Activated naive CD4-positive, alpha-beta T cell treated with anti-CD3 and anti-CD28 coated beads, Interleukin-2, amount 50 U/mL, for 72 hours (primary cell): ENCODE measurements around the gene NRBP1. TPM values are rescaled to one million over a fixed set of nuclear protein-coding genes. Genes with fewer than 3 reads are reported as not detected.
A peak's percentile ranks its signal among the peaks of the same experiment; 100 is the strongest.

Experiments
- ATAC-seq, 2 donors: fragments of 150-1000 bp; cut with Tn5 transposase; 2 replicates each; pipeline ENCODE4 v1.10.0; 2021; ENCODE audit warnings: mild to moderate bottlenecking in 2 of 2, moderate library complexity in 2 of 2
- DNase-seq, 2 donors: peaks; one replicate each; pipeline ENCODE4 v3.0.0; 2021 to 2022; ENCODE audit warnings: low spot score in 2 of 2
- H3K27ac Mint-ChIP-seq, 2 donors: one replicate each; pipeline ENCODE4 v1.8.0; 2022; ENCODE audit warnings: mild to moderate bottlenecking in 2 of 2, mixed read lengths in 2 of 2
- H3K36me3 Mint-ChIP-seq, 2 donors: one replicate each; pipeline ENCODE4 v1.8.0; 2022; ENCODE audit warnings: mixed read lengths in 2 of 2
- H3K9me3 Mint-ChIP-seq, 2 donors: one replicate each; pipeline ENCODE4 v1.8.0; 2022; ENCODE audit warnings: mixed read lengths in 2 of 2
- total RNA-seq, 2 donors: library from RNA; stranded (reverse); gene quantifications; one replicate each; pipeline ENCODE4 v1.2.3, GENCODE V29; 2022

Gene NRBP1
- total RNA-seq: 10 to 100 TPM; 76.0 to 80.8 TPM

DNA sequence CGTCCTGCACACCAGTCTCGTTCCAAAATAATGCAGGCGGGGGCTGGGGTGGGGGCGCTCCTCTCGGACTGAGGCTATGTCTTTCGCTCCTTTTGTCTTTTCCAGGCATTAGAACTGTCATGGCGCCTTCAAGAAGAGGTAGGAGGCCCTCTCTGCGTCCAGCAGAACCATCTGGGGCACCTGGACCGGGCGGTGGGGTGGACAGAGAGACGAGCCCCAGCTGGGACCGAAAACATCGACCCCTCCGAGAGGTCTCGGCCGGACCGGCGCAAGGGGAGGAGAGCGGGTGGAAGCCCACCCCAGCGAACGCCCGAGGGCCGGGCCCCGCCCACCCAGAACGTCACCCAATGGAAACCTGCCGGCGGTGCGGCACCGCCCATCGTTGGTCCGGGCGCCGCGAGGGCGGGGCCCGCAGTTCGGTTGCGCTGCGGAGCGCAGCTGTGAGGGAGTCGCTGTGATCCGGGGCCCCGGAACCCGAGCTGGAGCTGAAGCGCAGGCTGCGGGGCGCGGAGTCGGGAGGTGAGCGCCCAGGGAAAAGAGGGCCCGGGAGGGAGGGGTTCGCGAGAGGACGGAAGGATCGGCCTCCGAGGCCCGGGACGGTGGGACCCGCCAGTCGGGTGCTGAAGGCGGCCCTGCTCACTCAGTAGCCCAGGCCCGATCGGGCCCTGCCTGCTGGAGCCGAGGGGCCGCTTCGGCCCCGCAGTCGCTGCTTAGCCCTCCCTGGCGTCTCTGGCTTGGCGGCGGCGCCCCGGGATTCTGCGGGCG lies at the start of gene NRBP1:
TSS of gene NRBP1 (plus strand) at position 419 of the 765 bp plus-strand sequence. CDS start 4,643 bp downstream, outside the sequence.
- DNase-seq (peak; percentile 94), ATAC-seq (peak; percentile 88 to 91)
- peaks cover 22 to 23% of the 10 kb centered on the region in 2 donors for H3K36me3 Mint-ChIP-seq
- peak within 1 kb of the TSS; percentile 94 to 99 for H3K27ac Mint-ChIP-seq
- no peaks in the 10 kb centered on the region for H3K9me3 Mint-ChIP-seq

DNA sequence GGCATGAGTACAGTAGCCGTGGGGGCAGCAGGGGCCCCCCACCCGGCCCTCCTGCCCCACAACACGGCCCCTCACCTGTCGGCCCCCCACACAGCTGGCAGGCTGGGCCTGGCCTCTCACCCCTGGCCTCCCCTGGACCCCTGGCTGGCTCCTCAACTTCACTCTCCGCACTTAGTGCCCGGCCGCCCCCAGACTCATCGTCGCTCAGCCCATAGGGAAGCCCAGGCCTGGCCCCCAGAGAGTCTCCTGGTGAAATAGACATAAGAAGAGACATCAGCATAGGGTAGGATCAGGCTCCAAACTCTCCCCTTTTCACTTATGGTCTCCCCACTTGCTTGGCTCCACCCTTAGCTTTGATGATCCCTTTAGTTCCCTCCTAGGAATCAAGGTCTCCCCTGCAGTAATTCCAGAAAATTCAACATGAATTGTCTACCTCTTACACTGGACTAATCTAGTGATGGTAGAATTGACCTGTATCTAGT lies 49.6 kb upstream of the NRBP1 start:
- peak overlapping the region; percentile 86 to 98 for H3K27ac Mint-ChIP-seq
- DNase-seq (no peak), ATAC-seq (no peak)
- no peaks in the 10 kb centered on the region for H3K9me3 Mint-ChIP-seq
- peaks cover 26 to 29% of the 10 kb centered on the region in 2 donors for H3K36me3 Mint-ChIP-seq

DNA sequence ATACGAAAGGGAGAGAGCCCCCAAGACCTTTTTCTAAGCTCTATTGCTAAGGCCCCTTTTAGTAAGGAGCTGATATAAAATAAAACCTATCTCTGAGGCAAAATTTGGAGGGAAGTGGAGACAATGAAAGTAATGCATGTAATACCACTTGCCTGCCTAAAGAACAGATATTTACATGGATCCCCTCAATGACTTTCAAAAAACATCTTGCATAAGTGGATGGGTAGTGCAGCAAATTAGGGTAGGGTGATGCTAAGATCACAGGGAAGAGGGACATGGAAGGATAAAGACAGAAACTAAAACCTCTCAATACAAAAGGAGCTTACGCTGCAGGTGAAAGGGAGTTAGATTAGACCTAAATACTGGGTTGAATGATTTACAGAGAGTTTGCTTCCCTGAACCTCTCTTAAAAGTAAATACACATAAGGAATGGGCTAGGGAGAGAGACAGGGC lies 49.0 kb upstream of the NRBP1 start:
- DNase-seq (no peak), ATAC-seq (no peak)
- Mint-ChIP-seq H3K36me3 (peaks cover 31 to 33% of the 10 kb centered on the region in 2 donors), H3K9me3 (no peaks in the 10 kb centered on the region), H3K27ac (peak overlapping the region; percentile 86 to 98)

DNA sequence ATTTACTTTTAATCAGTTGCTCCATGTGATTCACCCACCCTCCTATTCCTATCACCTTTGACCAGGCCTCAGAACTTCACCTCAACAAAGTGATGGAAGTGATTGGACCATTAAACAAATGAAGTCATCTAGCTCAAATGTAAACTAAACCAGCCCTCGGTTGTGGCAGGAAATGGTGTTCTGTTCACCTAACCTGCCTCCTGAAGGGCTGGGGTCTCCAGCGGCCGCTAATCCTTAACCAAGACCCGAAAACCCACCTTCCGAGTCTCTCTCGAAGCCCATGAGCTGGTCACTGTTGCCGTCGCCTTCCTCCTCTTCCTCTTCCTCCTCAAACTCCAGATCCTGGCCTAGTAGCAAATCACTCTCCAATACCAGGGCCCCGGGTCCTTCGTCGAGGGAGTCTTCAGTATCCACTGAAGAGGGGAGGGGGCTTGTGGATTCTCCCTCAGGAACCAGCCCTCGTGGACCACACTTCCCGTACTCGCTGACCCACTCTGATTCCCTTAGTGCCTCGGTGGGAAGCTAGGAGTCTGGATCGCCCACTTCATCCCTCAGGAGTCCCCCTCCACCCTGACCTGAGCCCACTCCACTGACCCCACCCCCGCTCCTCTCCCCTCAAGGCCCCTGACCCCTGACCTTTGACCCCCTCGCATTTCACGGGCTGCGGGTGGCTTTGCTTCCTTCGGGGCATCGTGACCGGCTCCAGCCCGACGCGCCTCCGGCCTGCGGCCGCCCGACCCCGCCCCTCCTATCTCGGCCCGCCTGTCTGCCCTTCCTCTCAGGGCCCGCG lies 48.4 kb upstream of the NRBP1 start:
- H3K9me3 Mint-ChIP-seq: no peaks in the 10 kb centered on the region
- DNase-seq (peak in 1 of 2 donors; percentile 22), ATAC-seq (peak; percentile 65 to 66)
- peak overlapping the region; percentile 53 to 98 for H3K27ac Mint-ChIP-seq
- peaks cover 30 to 33% of the 10 kb centered on the region in 2 donors for H3K36me3 Mint-ChIP-seq

DNA sequence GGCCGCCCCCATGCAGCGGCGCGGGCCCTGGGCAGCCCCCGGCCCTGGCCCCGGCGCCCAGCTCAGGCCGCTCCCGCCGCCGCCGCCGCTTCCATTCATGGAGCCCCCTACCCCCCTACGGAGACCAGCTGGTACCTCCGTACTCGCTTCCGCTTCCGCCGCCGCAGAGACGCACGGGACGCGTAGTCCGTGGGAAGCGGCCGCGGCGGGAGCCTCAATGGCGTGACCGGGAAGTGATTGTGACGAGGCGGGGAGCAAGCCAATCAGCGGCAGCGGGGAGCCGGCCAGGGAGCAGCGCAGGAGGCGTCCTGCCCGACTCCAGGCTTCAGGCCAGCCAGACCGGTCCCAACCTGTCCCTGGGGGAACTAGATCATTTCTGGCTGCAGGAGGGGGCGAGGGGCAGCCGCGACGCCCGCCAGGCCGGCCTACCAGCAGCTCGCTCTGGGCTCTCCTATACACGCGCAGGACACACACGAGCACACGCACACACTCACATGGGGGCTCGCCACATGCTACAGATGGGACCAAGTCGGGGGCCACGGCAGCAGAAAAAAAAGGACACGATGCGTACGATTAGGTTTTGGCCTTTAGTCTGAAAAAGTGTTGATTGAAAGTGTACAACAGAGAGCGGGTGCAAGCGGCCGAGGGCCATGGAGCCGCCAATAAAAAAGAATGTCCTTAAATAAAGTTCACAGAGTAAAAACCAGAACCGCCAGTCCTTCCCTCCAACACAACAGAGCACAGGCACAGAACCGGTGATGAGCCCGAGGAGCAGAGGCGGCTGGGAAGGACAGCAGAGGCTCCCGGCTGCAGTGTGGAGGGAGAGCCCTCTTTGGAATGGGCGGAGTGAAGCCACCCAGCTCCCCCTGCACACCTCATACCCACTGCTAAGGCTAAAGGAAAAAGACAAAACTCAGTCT lies 47.5 kb upstream of the NRBP1 start, which contains the start of gene ZNF513:
TSS of gene ZNF513 (minus strand) at position 109 of the 920 bp plus-strand sequence. CDS start 208 bp downstream, outside the sequence.
- Mint-ChIP-seq H3K36me3 (peaks cover 31 to 36% of the 10 kb centered on the region in 2 donors), H3K9me3 (no peaks in the 10 kb centered on the region), H3K27ac (peak within 1 kb of the TSS; percentile 88 to 98)
- peak; percentile 89 to 91 for DNase-seq
- peak; percentile 91 to 95 for ATAC-seq

DNA sequence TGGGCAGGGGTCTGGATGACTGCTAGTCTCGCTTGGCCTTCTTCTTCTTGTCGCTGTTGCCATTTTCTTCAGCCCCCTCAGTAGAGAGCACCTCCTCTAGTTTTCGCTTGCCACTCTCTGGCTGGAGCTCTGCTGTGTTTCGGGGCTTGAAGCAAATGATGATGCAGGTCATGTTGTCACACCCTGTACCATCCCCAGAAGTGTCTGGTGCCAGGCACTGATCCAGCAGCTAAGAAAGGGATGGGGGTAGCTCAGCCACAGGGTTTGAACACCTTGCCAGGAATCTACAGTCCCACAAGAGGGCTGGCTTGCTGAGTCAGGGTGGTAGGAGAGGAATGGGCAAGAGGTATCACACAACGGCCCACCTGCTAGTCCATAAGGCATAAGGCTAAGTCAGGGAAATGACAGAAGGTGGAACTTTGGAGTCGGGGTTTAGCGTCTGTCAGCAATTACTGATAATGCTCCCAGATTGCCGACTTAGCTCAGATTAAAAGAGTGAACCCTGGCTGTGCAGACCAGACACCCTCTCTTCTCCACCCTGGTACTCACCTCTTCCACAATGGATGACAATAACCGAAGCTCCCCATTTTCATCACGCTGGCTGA lies 46.8 kb upstream of the NRBP1 start:
- H3K36me3 Mint-ChIP-seq: peaks cover 31 to 37% of the 10 kb centered on the region in 2 donors
- H3K27ac Mint-ChIP-seq: peak overlapping the region; percentile 88 to 98
- ATAC-seq (no peak), DNase-seq (no peak)
- H3K9me3 Mint-ChIP-seq: no peaks in the 10 kb centered on the region

DNA sequence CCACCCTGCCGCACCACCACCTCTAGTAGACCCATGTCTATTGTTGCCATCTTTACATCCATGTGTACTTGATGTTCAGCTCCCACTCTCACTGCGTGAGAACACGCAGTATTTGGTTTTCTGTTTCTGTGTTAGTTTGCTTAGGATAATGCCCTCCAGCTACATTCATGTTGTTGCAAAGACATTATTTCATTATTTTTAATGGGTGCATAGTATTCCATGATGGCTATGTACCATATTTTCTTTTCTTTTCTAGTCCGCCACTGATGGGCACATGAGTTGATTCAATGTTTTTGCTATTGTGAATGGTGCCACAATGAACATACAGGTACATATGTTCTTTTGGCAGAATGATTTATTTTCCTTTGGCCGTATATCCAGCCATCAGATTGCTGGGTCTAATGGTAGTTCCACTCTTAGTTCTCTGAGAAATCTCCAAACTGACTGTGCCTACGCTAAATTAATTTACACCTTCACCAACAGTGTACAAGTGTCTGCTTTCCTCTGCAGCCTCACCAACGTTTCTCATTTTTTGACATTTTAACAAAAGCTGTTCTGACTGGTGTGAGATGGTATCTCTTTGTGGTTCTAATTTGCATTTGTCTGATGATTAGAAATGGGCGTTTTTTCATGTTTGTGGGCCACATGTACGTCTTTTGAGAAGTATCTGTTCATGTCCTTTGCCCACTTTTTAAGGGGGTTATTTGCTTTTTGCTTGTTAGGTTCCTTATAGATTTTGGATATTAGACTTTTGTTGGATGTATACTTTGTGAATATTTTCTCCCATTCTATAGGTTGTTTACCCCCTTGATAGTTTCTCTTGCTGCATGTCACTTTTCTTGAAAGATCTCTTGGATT lies 37.4 kb upstream of the NRBP1 start:
- H3K9me3 Mint-ChIP-seq: no peaks in the 10 kb centered on the region
- peaks cover 7 to 16% of the 10 kb centered on the region in 2 donors for H3K36me3 Mint-ChIP-seq
- H3K27ac Mint-ChIP-seq: peak overlapping the region; percentile 70 to 90
- no peak for DNase-seq
- peak; percentile 34 to 64 for ATAC-seq

DNA sequence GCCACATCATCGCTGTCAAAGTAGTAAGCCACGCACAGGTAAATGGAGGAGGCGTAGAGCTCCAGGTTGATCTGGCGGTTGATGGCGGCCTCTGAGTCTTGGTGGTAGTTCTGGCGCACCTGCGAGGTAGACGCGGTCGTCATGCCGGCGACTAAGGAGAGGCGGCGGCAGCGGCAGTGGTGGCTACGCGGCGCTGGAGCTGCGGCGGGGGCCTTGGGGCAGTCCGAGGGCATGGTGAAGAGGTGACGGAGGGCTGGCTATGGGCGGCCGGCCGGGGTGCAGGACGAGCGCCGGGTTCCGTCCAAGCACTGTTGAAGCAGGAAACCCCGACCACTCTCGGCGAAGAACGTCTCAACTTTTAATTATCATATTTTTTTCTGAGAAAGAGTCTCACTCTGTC lies 35.2 kb upstream of the NRBP1 start:
- DNase-seq (no peak), ATAC-seq (no peak)
- H3K27ac Mint-ChIP-seq: no peak overlapping the region
- H3K9me3 Mint-ChIP-seq: no peaks in the 10 kb centered on the region
- peaks cover 6 to 21% of the 10 kb centered on the region in 2 donors for H3K36me3 Mint-ChIP-seq

DNA sequence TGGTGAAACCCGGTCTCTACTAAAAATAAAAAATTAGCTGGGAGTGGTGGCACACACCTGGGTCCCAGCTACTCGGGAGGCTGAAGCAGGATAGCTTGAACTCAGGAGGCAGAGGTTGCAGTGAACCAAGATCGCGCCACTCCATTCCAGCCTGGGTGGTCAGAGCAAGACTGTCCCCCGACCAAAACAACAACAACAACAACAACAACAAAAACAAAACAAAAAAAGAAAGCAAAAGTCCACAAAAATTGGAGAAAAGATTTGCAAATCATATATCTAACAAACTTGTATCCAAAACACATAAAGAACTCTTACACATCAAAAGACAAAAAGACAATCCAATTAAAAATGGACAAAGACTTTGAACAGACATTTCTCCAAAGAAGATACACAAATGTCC lies 29.5 kb upstream of the NRBP1 start:
- Mint-ChIP-seq H3K9me3 (no peaks in the 10 kb centered on the region), H3K27ac (peak overlapping the region in 1 of 2 donors; percentile 16), H3K36me3 (peaks cover 5 to 14% of the 10 kb centered on the region in 2 donors)
- no peak for DNase-seq
- no peak for ATAC-seq

DNA sequence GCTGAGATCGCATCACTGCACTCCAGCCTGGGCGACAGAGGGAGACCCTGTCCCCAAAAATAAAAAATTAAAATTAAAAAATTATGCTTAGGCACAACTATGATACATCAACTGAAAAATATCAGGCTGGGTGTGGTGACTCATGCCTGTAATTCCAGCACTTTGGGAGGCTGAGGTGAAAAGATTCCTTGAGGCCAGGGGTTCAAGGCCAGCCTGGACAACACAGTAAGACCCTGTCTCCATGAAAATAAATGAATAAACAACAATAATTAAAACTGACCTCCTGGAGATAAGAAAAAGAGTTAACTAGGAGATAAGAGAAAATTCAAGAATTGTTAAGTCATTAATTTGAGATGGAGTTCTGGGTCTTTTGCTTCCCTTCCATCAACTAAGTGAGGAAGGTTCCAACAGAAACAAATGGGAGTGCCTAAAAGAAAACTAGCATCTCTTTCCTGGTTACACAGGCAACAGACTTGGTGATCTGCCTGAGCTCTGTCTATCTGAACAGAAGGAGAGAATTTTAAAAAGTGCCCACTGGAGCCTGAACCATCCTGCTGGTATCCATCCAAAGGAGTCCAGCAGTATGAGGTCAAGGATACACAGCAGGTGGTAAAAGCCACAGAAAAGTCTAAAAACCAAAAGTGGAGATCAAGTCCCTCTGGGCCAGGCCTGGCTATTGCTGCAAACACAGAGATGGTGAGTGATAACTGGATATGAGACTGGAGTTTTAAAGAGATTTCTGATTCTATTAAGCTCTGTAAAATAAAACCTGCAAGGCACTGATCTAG lies 27.9 kb upstream of the NRBP1 start:
- ATAC-seq (no peak), DNase-seq (no peak)
- Mint-ChIP-seq H3K36me3 (peaks cover 5 to 14% of the 10 kb centered on the region in 2 donors), H3K9me3 (no peaks in the 10 kb centered on the region), H3K27ac (peak overlapping the region; percentile 7 to 27)

DNA sequence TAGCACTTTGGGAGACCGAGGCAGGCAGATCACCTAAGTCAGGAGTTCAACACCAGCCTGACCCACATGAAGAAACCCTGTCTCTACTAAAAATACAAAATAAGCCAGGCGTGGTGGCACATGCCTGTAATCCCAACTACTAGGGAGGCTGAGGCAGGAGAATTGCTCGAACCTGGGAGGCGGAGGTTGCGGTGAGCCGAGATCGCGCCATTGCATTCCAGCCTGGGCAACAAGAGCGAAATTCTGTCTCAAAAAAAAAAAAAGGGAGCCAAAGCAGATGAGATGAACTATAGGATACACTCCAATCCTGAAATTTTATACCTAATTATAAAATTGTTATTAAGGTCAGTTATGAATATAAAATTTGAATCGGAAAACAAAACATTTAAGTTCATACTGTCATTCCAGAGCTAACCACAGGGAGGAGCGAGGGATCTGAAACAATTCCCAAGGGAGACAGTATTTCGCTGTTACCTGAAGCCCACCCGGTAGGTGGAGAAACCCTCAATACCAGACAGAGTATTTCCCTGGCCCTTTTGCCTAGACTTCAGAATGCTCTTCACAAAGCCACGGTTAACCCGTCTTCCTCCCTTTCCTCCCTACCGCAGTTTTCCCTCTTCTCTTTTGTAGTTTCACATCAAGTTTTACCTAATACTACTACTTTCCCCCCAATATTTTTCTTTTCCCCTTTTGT lies 20.5 kb upstream of the NRBP1 start:
- no peak for ATAC-seq
- no peak for DNase-seq
- H3K36me3 Mint-ChIP-seq: peaks cover 17 to 23% of the 10 kb centered on the region in 2 donors

DNA sequence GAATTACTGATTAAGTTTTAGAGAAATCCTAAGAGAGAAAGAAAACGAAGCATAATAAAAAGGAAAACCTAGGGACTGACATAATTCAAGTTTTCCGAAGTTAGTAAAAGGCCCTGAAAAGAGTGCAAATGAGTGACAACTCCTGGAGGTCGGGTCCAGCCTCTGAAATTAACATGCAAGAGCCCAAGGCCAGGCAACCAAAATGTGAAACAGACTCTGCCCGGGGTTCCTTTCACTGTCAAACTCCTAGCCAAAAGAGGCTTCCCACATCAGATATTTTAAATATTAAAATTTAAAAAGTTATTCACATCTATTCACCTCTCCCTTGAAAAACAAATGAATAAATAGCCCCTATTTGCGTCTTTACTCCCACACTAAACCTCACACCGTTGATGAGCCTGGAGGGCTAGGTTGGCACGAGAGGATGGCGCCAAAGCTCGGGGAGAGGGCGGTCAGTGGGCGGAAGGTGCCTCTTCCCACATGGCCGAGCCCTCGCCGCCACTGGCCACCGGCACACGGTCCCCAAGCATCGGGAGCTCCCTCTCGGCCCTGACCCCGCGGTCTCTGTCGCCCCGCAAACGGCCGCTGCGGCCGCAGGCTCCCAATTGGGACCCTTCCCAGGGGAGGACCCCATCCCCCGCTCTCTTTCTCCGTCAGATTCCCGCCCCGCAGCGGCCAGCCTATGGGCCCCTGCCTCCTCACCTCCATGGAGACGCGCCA lies 19.7 kb upstream of the NRBP1 start:
- ATAC-seq (peak; percentile 21 to 48), DNase-seq (peak in 1 of 2 donors; percentile 61)
- Mint-ChIP-seq H3K27ac (peak overlapping the region; percentile 83 to 86), H3K9me3 (peaks cover 0 to 8% of the 10 kb centered on the region in 2 donors), H3K36me3 (peaks cover 17 to 23% of the 10 kb centered on the region in 2 donors)

More for the DNA sequence above, 20.5 kb upstream of the NRBP1 start:
- H3K9me3 Mint-ChIP-seq: peaks cover 0 to 8% of the 10 kb centered on the region in 2 donors
- peak overlapping the region; percentile 83 to 86 for H3K27ac Mint-ChIP-seq
